HCT116 (cell line): Measurements from ENCODE around the gene SLC39A5. TPM values are rescaled to one million over a fixed set of nuclear protein-coding genes. Genes with fewer than 3 reads are reported as not detected.

Source experiments
- ATAC-seq: fragments of 200-7000 bp; cut with Tn5 transposase; 2 replicates; pipeline ENCODE4 v1.9.1; 2020; ENCODE audit warnings: mild to moderate bottlenecking, moderate library complexity
- BruUV-seq: library from RNA; stranded (reverse); fragments of 400-500 nt; replicated peaks from 2 replicates; lab custom pipeline; 2021; lab: Mats Ljungman, UMichigan
- CTCF ChIA-PET: fragments of 300-600 bp; sonication (Branson Sonifier 250); formaldehyde crosslinking; loops from one replicate; lab custom pipeline; 2021; ENCODE audit warnings: antibody characterized with exemption; lab: Charles Lee
- POLR2A ChIA-PET: fragments of 300-600, 350-600 bp; sonication (Branson Sonifier 250); formaldehyde crosslinking; loops from one replicate; lab custom pipeline; 2021; ENCODE audit warnings: antibody characterized with exemption; lab: Charles Lee
- RAD21 ChIA-PET, 2 experiments: fragments of 300-600 bp; sonication (Branson Sonifier 250); formaldehyde crosslinking; loops; one replicate each; lab custom pipeline; 2023; ENCODE audit warnings: low total read pairs in 2 of 2; ENCODE audit not compliant: uncharacterized antibody in 2 of 2, unreplicated experiment in 2 of 2, low non-redundant PET in 1 of 2; lab: Charles Lee
- DNase-seq: peaks from one replicate; pipeline ENCODE4 v3.0.0-alpha.2; 2010; ENCODE audit warnings: low read depth, low spot score
- H2AFZ ChIP-seq: fragments of 200-600 bp; shearing (Covaris generic), sonication (generic); 2 replicates; pipeline ENCODE4 v1.6.1; 2017; ENCODE audit warnings: low read depth, mixed run types, mixed read lengths, antibody characterized with exemption, low read length; ENCODE audit not compliant: poor library complexity, severe bottlenecking
- H3K27ac ChIP-seq: 2 replicates; pipeline ENCODE4 v1.5.1; 2012; ENCODE audit warnings: low read depth, low read length
- H3K27me3 ChIP-seq: fragments of 200-600 bp; sonication (generic); 2 replicates; pipeline ENCODE4 v1.6.1; 2016; ENCODE audit warnings: mixed run types, low read length, mixed read lengths; ENCODE audit not compliant: insufficient read depth
- H3K36me3 ChIP-seq, 2 experiments: fragments of 200-500 bp in 1 of 2; fragments of 200-600 bp in 1 of 2; sonication (Bioruptor generic) in 1 of 2; sonication (generic) in 1 of 2; 2 replicates each; pipeline versions ENCODE4 v1.5.1 to v1.6.1; 2014 to 2016; ENCODE audit warnings: low read length in 2 of 2, inconsistent platforms in 1 of 2, mixed read lengths in 1 of 2, mixed run types in 1 of 2; ENCODE audit not compliant: insufficient read depth in 2 of 2, control insufficient read depth in 1 of 2
- H3K4me1 ChIP-seq, 2 experiments: fragments of 200-600 bp in 1 of 2; sonication (generic) in 1 of 2; 2 replicates each; pipeline versions ENCODE4 v1.5.1 to v1.6.1; 2012 to 2017; ENCODE audit warnings: low read length in 2 of 2, inconsistent platforms in 1 of 2, mild to moderate bottlenecking in 1 of 2, mixed read lengths in 1 of 2, mixed run types in 1 of 2, moderate library complexity in 1 of 2; ENCODE audit not compliant: insufficient read depth in 2 of 2, control insufficient read depth in 1 of 2
- H3K4me2 ChIP-seq: fragments of 200-600 bp; sonication (generic); 2 replicates; pipeline ENCODE4 v1.6.1; 2017; ENCODE audit warnings: mixed run types, low read length, mixed read lengths
- H3K4me3 ChIP-seq, 2 experiments: fragments of 200-600 bp in 1 of 2; sonication (generic) in 1 of 2; replicated peaks in 1 of 2; 2 replicates each; pipeline ENCODE4 v1.5.1; 2011 to 2016; ENCODE audit warnings: low read length in 2 of 2, control low read depth in 1 of 2, low read depth in 1 of 2, mild to moderate bottlenecking in 1 of 2, mixed read lengths in 1 of 2, mixed run types in 1 of 2
- H3K79me2 ChIP-seq: fragments of 200-600 bp; sonication (generic); 2 replicates; pipeline ENCODE4 v1.6.1; 2017; ENCODE audit warnings: mild to moderate bottlenecking, mixed run types, low read length, moderate library complexity, mixed read lengths; ENCODE audit not compliant: insufficient read depth
- H3K9ac ChIP-seq: fragments of 200-600 bp; sonication (generic); 2 replicates; pipeline ENCODE4 v1.6.1; 2016; ENCODE audit warnings: low read length, mixed read lengths
- H3K9me2 ChIP-seq: fragments of 200-600 bp; sonication (generic), shearing (Covaris generic); 2 replicates; pipeline ENCODE4 v1.6.1; 2017; ENCODE audit warnings: mixed run types, mild to moderate bottlenecking, moderate library complexity; ENCODE audit not compliant: insufficient read depth
- H3K9me3 ChIP-seq, 2 experiments: fragments of 200-500 bp in 1 of 2; fragments of 200-600 bp in 1 of 2; sonication (Bioruptor generic) in 1 of 2; sonication (generic) in 1 of 2; 2 replicates each; pipeline ENCODE4 v1.6.1; 2014 to 2017; ENCODE audit warnings: low read length in 2 of 2, mixed read lengths in 2 of 2, inconsistent platforms in 1 of 2, low read depth in 1 of 2, mild to moderate bottlenecking in 1 of 2, mixed run types in 1 of 2, moderate library complexity in 1 of 2; ENCODE audit not compliant: control insufficient read depth in 1 of 2, insufficient read depth in 1 of 2
- H4K20me1 ChIP-seq: fragments of 200-600 bp; sonication (generic), shearing (Covaris generic); 2 replicates; pipeline ENCODE4 v1.6.1; 2017; ENCODE audit warnings: mixed run types, mild to moderate bottlenecking, moderate library complexity; ENCODE audit not compliant: insufficient read depth
- CBX3 ChIP-seq: IDR thresholded peaks from 2 replicates; pipeline ENCODE4 v1.6.1; 2012; ENCODE audit warnings: low read depth
- CTCF ChIP-seq, 3 experiments: fragments of 200-600 bp in 1 of 3; sonication (generic) in 1 of 3; IDR thresholded peaks in 2 of 3; conservative IDR thresholded peaks in 1 of 3; 2 replicates each; pipeline ENCODE4 v1.5.1; 2012 to 2017; ENCODE audit warnings: low read depth in 2 of 3, low read length in 2 of 3, antibody characterized with exemption in 1 of 3, borderline replicate concordance in 1 of 3, control low read depth in 1 of 3, mild to moderate bottlenecking in 1 of 3, mixed read lengths in 1 of 3, mixed run types in 1 of 3, moderate library complexity in 1 of 3; ENCODE audit not compliant: insufficient read depth in 1 of 3
- EZH2phosphoT487 ChIP-seq: fragments of 200-600 bp; IDR thresholded peaks from 2 replicates; pipeline ENCODE4 v1.6.1; 2018; ENCODE audit warnings: antibody characterized with exemption, borderline replicate concordance
- POLR2A ChIP-seq: IDR thresholded peaks from 2 replicates; pipeline ENCODE4 v1.7.0; 2011; ENCODE audit warnings: borderline replicate concordance; ENCODE audit not compliant: insufficient read depth, insufficient read length; ENCODE audit errors: extremely low read depth
- REST ChIP-seq: IDR thresholded peaks from 2 replicates; pipeline ENCODE4 v1.6.1; 2012; ENCODE audit warnings: low read depth
- SIN3A ChIP-seq: IDR thresholded peaks from 2 replicates; pipeline ENCODE4 v1.6.1; 2012; ENCODE audit warnings: low read depth
- SP1 ChIP-seq: IDR thresholded peaks from 2 replicates; pipeline ENCODE4 v1.6.1; 2012; ENCODE audit warnings: low read depth
- SRF ChIP-seq: IDR thresholded peaks from 2 replicates; pipeline ENCODE4 v1.6.1; 2012; ENCODE audit warnings: low read depth
- ZBTB33 ChIP-seq: IDR thresholded peaks from 2 replicates; pipeline ENCODE4 v1.6.1; 2011; ENCODE audit warnings: mild to moderate bottlenecking, low read length, moderate library complexity; ENCODE audit not compliant: insufficient replicate concordance; ENCODE audit errors: extremely low read depth
- ZFX ChIP-seq: fragments of 450-650 bp; IDR thresholded peaks from 2 replicates; pipeline ENCODE4 v1.6.1; 2017
- intact Hi-C: fragments of 100-400 bp; cut with micrococcal nuclease; formaldehyde crosslinking; loops from 2 replicates; pipeline ENCODE4 v1.10.0; 2022
- total RNA-seq: library from RNA; stranded (reverse); gene quantifications from one replicate; pipeline ENCODE4 v1.2.1, GENCODE V29; 2021; ENCODE audit not compliant: unreplicated experiment

The SLC39A5 gene
- total RNA-seq, 1 experiment from 2014 or later, result 0.66 TPM

- Histone ChIP-seq H3K9me3 (no peaks in the 10 kb centered on the region), H2AFZ (no peak overlapping the region), H3K9ac (no peak overlapping the region), H4K20me1 (no peaks in the 10 kb centered on the region), H3K36me3 (peaks cover under 1 to 6% of the 10 kb centered on the region in 2 experiments; a peak in 3 of 4 replicates), H3K4me1 (peaks cover 0 to 6% of the 10 kb centered on the region in 2 experiments; a peak in 1 of 4 replicates), H3K4me2 (no peak overlapping the region), H3K27me3 (no peaks in the 10 kb centered on the region), H3K79me2 (no peaks in the 10 kb centered on the region), H3K27ac (no peak overlapping the region), H3K4me3 (no peak overlapping the region), H3K9me2 (no peaks in the 10 kb centered on the region)
- DNase-seq (no peak), ATAC-seq (no peak)
- no TSS peak for BruUV-seq
- POLR2A ChIA-PET, result no interaction called here
- RAD21 ChIA-PET, result no interaction called here
- intact Hi-C loops, result no loop called here
- TF ChIP-seq CBX3 (no peak), CTCF (IDR thresholded peaks at IDR 0.05 in 2 of 3, conservative IDR thresholded peaks at IDR 0.05 in 1 of 3; ENCODE audit: borderline replicate concordance in 1 of 3, insufficient read depth in 1 of 3, low read depth in 2 of 3, low read length in 2 of 3) (no peak), SIN3A (no peak), ZBTB33 (no peak), ZFX (no peak), POLR2A (no peak), EZH2phosphoT487 (no peak), SP1 (no peak), SRF (no peak), REST (no peak)
- CTCF ChIA-PET, result no interaction called here
These were observed 6.2 kb downstream of the SLC39A5 start for GRCh38 chr12:56236091-56236490.
